Measurements from ENCODE around the gene SERPINB10. TPM values are rescaled to one million over a fixed set of nuclear protein-coding genes. Genes with fewer than 3 reads are reported as not detected.

Gene SERPINB10
- total RNA-seq, 1 experiment from 2014 or later: not detected

GRCh38 chr18:63962137-63962536 lies 54.4 kb downstream of the SERPINB10 start:
- no peak overlapping the region for H2AFZ ChIP-seq
- POLR2A ChIA-PET (ENCODE audit: unreplicated experiment): no interaction called here
- H3F3A ChIP-seq (ENCODE audit: insufficient read depth, low read depth): no peaks in the 10 kb centered on the region
- no peak overlapping the region for H3K4me3 ChIP-seq
- no peak for TF ChIP-seq EZH2 (IDR thresholded peaks at IDR 0.05; ENCODE audit: low read depth)
- no peak for TF ChIP-seq CTCF (conservative IDR thresholded peaks at IDR 0.05)
- no peaks in the 10 kb centered on the region for H3K27me3 ChIP-seq (ENCODE audit: insufficient read depth, low read depth)
- CTCF ChIA-PET: no interaction called here
- no peaks in the 10 kb centered on the region for H3K9me3 ChIP-seq (ENCODE audit: insufficient read depth, low read depth)
- no peaks in the 10 kb centered on the region for H3K4me1 ChIP-seq (replicated peaks; ENCODE audit: insufficient read depth)
- H3K27ac ChIP-seq: no peak overlapping the region
- no peaks in the 10 kb centered on the region for H3K36me3 ChIP-seq (ENCODE audit: low read depth)
- H4K20me1 ChIP-seq (ENCODE audit: insufficient read depth): no peaks in the 10 kb centered on the region
- no TSS peak for BruUV-seq (replicated peaks)
- no peaks in the 10 kb centered on the region for H3K9me2 ChIP-seq (ENCODE audit: insufficient read depth)
- DNase-seq: peak in 1 of 2 experiments; percentile 39
- no peaks in the 10 kb centered on the region for H3K79me2 ChIP-seq (ENCODE audit: low read depth)
- intact Hi-C loops (cut with micrococcal nuclease; ENCODE audit: unreplicated experiment): no loop called here
- H3K4me2 ChIP-seq: no peak overlapping the region

GRCh38 chr18:63963615-63964256 lies 56.0 kb downstream of the SERPINB10 start:
- Histone ChIP-seq H3K4me1 (replicated peaks; ENCODE audit: insufficient read depth) (peaks cover 3% of the 10 kb centered on the region), H3K27me3 (ENCODE audit: insufficient read depth, low read depth) (no peaks in the 10 kb centered on the region), H3K79me2 (ENCODE audit: low read depth) (no peaks in the 10 kb centered on the region), H3K4me3 (no peak overlapping the region), H2AFZ (no peak overlapping the region), H3K9me3 (ENCODE audit: insufficient read depth, low read depth) (no peaks in the 10 kb centered on the region), H3F3A (ENCODE audit: insufficient read depth, low read depth) (peaks cover 4% of the 10 kb centered on the region; the same call in 1 of the 2 replicates), H3K4me2 (no peak overlapping the region), H3K36me3 (ENCODE audit: low read depth) (no peaks in the 10 kb centered on the region), H3K9me2 (ENCODE audit: insufficient read depth) (no peaks in the 10 kb centered on the region), H4K20me1 (ENCODE audit: insufficient read depth) (no peaks in the 10 kb centered on the region), H3K27ac (no peak overlapping the region)
- DNase-seq: peak in 1 of 2 experiments; percentile 46
- intact Hi-C loops (cut with micrococcal nuclease; ENCODE audit: unreplicated experiment): no loop called here
- TF ChIP-seq CTCF (conservative IDR thresholded peaks at IDR 0.05): peak; percentile 72
- no peak for TF ChIP-seq EZH2 (IDR thresholded peaks at IDR 0.05; ENCODE audit: low read depth)
- POLR2A ChIA-PET (ENCODE audit: unreplicated experiment): no interaction called here
- CTCF ChIA-PET: interaction anchor here (0.5 to 0.9 kb wide), 3 partner anchors 31 to 525 kb away, joined by 3 to 4 read pairs (median 3); no protein-coding TSS in a partner anchor
- no TSS peak for BruUV-seq (replicated peaks)

GRCh38 chr18:63964908-63965307 lies 57.1 kb downstream of the SERPINB10 start:
- no TSS peak for BruUV-seq (replicated peaks)
- no peak overlapping the region for H2AFZ ChIP-seq
- CTCF ChIA-PET: no interaction called here
- no peaks in the 10 kb centered on the region for H4K20me1 ChIP-seq (ENCODE audit: insufficient read depth)
- H3K27ac ChIP-seq: no peak overlapping the region
- H3K79me2 ChIP-seq (ENCODE audit: low read depth): no peaks in the 10 kb centered on the region
- no peak overlapping the region for H3K4me3 ChIP-seq
- H3K4me2 ChIP-seq: no peak overlapping the region
- no peak for DNase-seq
- intact Hi-C loops (cut with micrococcal nuclease; ENCODE audit: unreplicated experiment): no loop called here
- no peaks in the 10 kb centered on the region for H3K9me2 ChIP-seq (ENCODE audit: insufficient read depth)
- H3K36me3 ChIP-seq (ENCODE audit: low read depth): no peaks in the 10 kb centered on the region
- TF ChIP-seq EZH2 (IDR thresholded peaks at IDR 0.05; ENCODE audit: low read depth): no peak
- TF ChIP-seq CTCF (conservative IDR thresholded peaks at IDR 0.05): no peak
- POLR2A ChIA-PET (ENCODE audit: unreplicated experiment): no interaction called here
- no peaks in the 10 kb centered on the region for H3K9me3 ChIP-seq (ENCODE audit: insufficient read depth, low read depth)
- H3K27me3 ChIP-seq (ENCODE audit: insufficient read depth, low read depth): no peaks in the 10 kb centered on the region
- H3K4me1 ChIP-seq (replicated peaks; ENCODE audit: insufficient read depth): peaks cover 13% of the 10 kb centered on the region
- H3F3A ChIP-seq (ENCODE audit: insufficient read depth, low read depth): peaks cover 14% of the 10 kb centered on the region
